Islet precursor cell (in vitro differentiated cells): ENCODE measurements around the gene AICDA.
"Not testable (repeated sequence)": the region's sequence is repeated elsewhere in the genome, so short reads cannot be mapped to it uniquely, and the experiment has no call there.

ENCODE experiments used
- DNase-seq: peaks from one replicate; pipeline ENCODE4 v3.0.0-alpha.2; 2018

AICDA gene

GRCh38 chr12:8609061-8609570, 3.5 kb downstream of the AICDA start:
- DNase-seq = peak; percentile 65

GRCh38 chr12:8606890-8607289, 5.8 kb downstream of the AICDA start:
- no peak for DNase-seq

- peak; percentile 48 for DNase-seq
These were observed 7.6 kb downstream of the AICDA start for GRCh38 chr12:8605057-8605456.

- peak; percentile 55 for DNase-seq
These were observed 8.8 kb downstream of the AICDA start for GRCh38 chr12:8603856-8604255.

GRCh38 chr12:8603286-8603685, 9.4 kb downstream of the AICDA start:
- no peak for DNase-seq

GRCh38 chr12:8596561-8596960, 16.1 kb downstream of the AICDA start:
- DNase-seq = no peak

GRCh38 chr12:8594072-8594471, 18.6 kb downstream of the AICDA start:
- peak; percentile 88 for DNase-seq

GRCh38 chr12:8593246-8593645, 19.4 kb downstream of the AICDA start:
- DNase-seq = no peak

- DNase-seq = peak; percentile 86
These were observed 21.7 kb downstream of the AICDA start for GRCh38 chr12:8590842-8591545.

GRCh38 chr12:8589679-8590078, 23.0 kb downstream of the AICDA start:
- no peak for DNase-seq

- DNase-seq = not testable (repeated sequence)
These were observed 28.2 kb downstream of the AICDA start for GRCh38 chr12:8584478-8584877.

- no peak for DNase-seq
These were observed 28.7 kb downstream of the AICDA start for GRCh38 chr12:8584004-8584403.

GRCh38 chr12:8581098-8581784, 31.4 kb downstream of the AICDA start:
- no peak for DNase-seq

GRCh38 chr12:8577879-8578278, 34.8 kb downstream of the AICDA start:
- no peak for DNase-seq

GRCh38 chr12:8572507-8572906, 40.2 kb downstream of the AICDA start:
- peak; percentile 17 for DNase-seq

- no peak for DNase-seq
These were observed 46.1 kb downstream of the AICDA start for GRCh38 chr12:8566525-8566924.

- not testable (repeated sequence) for DNase-seq
These were observed 46.6 kb downstream of the AICDA start for GRCh38 chr12:8566052-8566451.

GRCh38 chr12:8564656-8565055, 48.0 kb downstream of the AICDA start:
- DNase-seq = no peak

- no peak for DNase-seq
These were observed 49.3 kb downstream of the AICDA start for GRCh38 chr12:8563356-8563755.

GRCh38 chr12:8562310-8562709, 50.3 kb downstream of the AICDA start:
- no peak for DNase-seq

- DNase-seq = no peak
These were observed 51.6 kb downstream of the AICDA start for GRCh38 chr12:8561011-8561410.

- peak; percentile 90 for DNase-seq
These were observed 53.0 kb downstream of the AICDA start for GRCh38 chr12:8559676-8560075.

GRCh38 chr12:8556531-8557097, 56.0 kb downstream of the AICDA start:
- DNase-seq = no peak
